Measurements from ENCODE around the gene PUS7L.
"Not testable (repeated sequence)": the region's sequence is repeated elsewhere in the genome, so short reads cannot be mapped to it uniquely, and the experiment has no call there.

Gene PUS7L

GRCh38 chr12:43766291-43766690, 7.7 kb upstream of the PUS7L start:
- Histone ChIP-seq H3K9ac (ENCODE audit: low read length) (no peak overlapping the region), H3K4me3 (ENCODE audit: low read length) (no peak overlapping the region), H3K36me3 (ENCODE audit: control insufficient read depth, insufficient read depth, low read length) (no peaks in the 10 kb centered on the region), H3K4me1 (ENCODE audit: control insufficient read depth, insufficient read depth, low read length) (peaks cover 5% of the 10 kb centered on the region), H3K27me3 (ENCODE audit: control insufficient read depth, insufficient read depth, low read length) (no peaks in the 10 kb centered on the region), H3K9me3 (ENCODE audit: control insufficient read depth, low read length) (no peaks in the 10 kb centered on the region)

- Histone ChIP-seq H3K9ac (ENCODE audit: low read length) (no peak overlapping the region), H3K4me3 (ENCODE audit: low read length) (no peak overlapping the region), H3K36me3 (ENCODE audit: control insufficient read depth, insufficient read depth, low read length) (no peaks in the 10 kb centered on the region), H3K9me3 (ENCODE audit: control insufficient read depth, low read length) (no peaks in the 10 kb centered on the region), H3K4me1 (ENCODE audit: control insufficient read depth, insufficient read depth, low read length) (peaks cover 14% of the 10 kb centered on the region), H3K27me3 (ENCODE audit: control insufficient read depth, insufficient read depth, low read length) (no peaks in the 10 kb centered on the region)
Measured at GRCh38 chr12:43764528-43764927, 5.9 kb upstream of the PUS7L start.

- Histone ChIP-seq H3K4me1 (ENCODE audit: control insufficient read depth, insufficient read depth, low read length) (peaks cover 14% of the 10 kb centered on the region), H3K36me3 (ENCODE audit: control insufficient read depth, insufficient read depth, low read length) (no peaks in the 10 kb centered on the region), H3K4me3 (ENCODE audit: low read length) (no peak overlapping the region), H3K27me3 (ENCODE audit: control insufficient read depth, insufficient read depth, low read length) (no peaks in the 10 kb centered on the region), H3K9me3 (ENCODE audit: control insufficient read depth, low read length) (no peaks in the 10 kb centered on the region), H3K9ac (ENCODE audit: low read length) (no peak overlapping the region)
Measured at GRCh38 chr12:43763769-43764168, 5.2 kb upstream of the PUS7L start.

- no peaks in the 10 kb centered on the region for H3K9me3 ChIP-seq (ENCODE audit: control insufficient read depth, low read length)
Measured at GRCh38 chr12:43762596-43762995, 4.0 kb upstream of the PUS7L start.

GRCh38 chr12:43761500-43761899, 2.9 kb upstream of the PUS7L start:
- Histone ChIP-seq H3K27me3 (ENCODE audit: control insufficient read depth, insufficient read depth, low read length) (no peaks in the 10 kb centered on the region), H3K9ac (ENCODE audit: low read length) (no peak overlapping the region), H3K9me3 (ENCODE audit: control insufficient read depth, low read length) (no peaks in the 10 kb centered on the region), H3K4me1 (ENCODE audit: control insufficient read depth, insufficient read depth, low read length) (peaks cover 14% of the 10 kb centered on the region), H3K36me3 (ENCODE audit: control insufficient read depth, insufficient read depth, low read length) (no peaks in the 10 kb centered on the region), H3K4me3 (ENCODE audit: low read length) (no peak overlapping the region)

More at GRCh38 chr12:43762596-43762995, 4.0 kb upstream of the PUS7L start:
- H3K36me3 ChIP-seq (ENCODE audit: control insufficient read depth, insufficient read depth, low read length), result no peaks in the 10 kb centered on the region
- no peak overlapping the region for H3K4me3 ChIP-seq (ENCODE audit: low read length)
- no peaks in the 10 kb centered on the region for H3K27me3 ChIP-seq (ENCODE audit: control insufficient read depth, insufficient read depth, low read length)
- H3K9ac ChIP-seq (ENCODE audit: low read length), result no peak overlapping the region
- peaks cover 14% of the 10 kb centered on the region for H3K4me1 ChIP-seq (ENCODE audit: control insufficient read depth, insufficient read depth, low read length)

GRCh38 chr12:43760396-43760795, 1.8 kb upstream of the PUS7L start:
- Histone ChIP-seq H3K36me3 (ENCODE audit: control insufficient read depth, insufficient read depth, low read length) (no peaks in the 10 kb centered on the region), H3K4me3 (ENCODE audit: low read length) (peak overlapping the region; percentile 49), H3K9me3 (ENCODE audit: control insufficient read depth, low read length) (no peaks in the 10 kb centered on the region), H3K9ac (ENCODE audit: low read length) (peak overlapping the region; percentile 99), H3K27me3 (ENCODE audit: control insufficient read depth, insufficient read depth, low read length) (no peaks in the 10 kb centered on the region), H3K4me1 (ENCODE audit: control insufficient read depth, insufficient read depth, low read length) (peaks cover 14% of the 10 kb centered on the region)

- H3K4me1 ChIP-seq (ENCODE audit: control insufficient read depth, insufficient read depth, low read length), result peaks cover 14% of the 10 kb centered on the region
- H3K36me3 ChIP-seq (ENCODE audit: control insufficient read depth, insufficient read depth, low read length), result no peaks in the 10 kb centered on the region
- peak overlapping the region; percentile 99 for H3K9ac ChIP-seq (ENCODE audit: low read length)
- H3K9me3 ChIP-seq (ENCODE audit: control insufficient read depth, low read length), result no peaks in the 10 kb centered on the region
- peak overlapping the region; percentile 91 for H3K4me3 ChIP-seq (ENCODE audit: low read length)
- H3K27me3 ChIP-seq (ENCODE audit: control insufficient read depth, insufficient read depth, low read length), result no peaks in the 10 kb centered on the region
Measured at GRCh38 chr12:43758247-43758727, 303 bp downstream of the PUS7L start.

GRCh38 chr12:43754015-43754414, 4.6 kb downstream of the PUS7L start:
- H3K4me1 ChIP-seq (ENCODE audit: control insufficient read depth, insufficient read depth, low read length), result no peaks in the 10 kb centered on the region
- no peak overlapping the region for H3K4me3 ChIP-seq (ENCODE audit: low read length)
- H3K9me3 ChIP-seq (ENCODE audit: control insufficient read depth, low read length), result no peaks in the 10 kb centered on the region
- no peaks in the 10 kb centered on the region for H3K36me3 ChIP-seq (ENCODE audit: control insufficient read depth, insufficient read depth, low read length)
- no peaks in the 10 kb centered on the region for H3K27me3 ChIP-seq (ENCODE audit: control insufficient read depth, insufficient read depth, low read length)
- no peak overlapping the region for H3K9ac ChIP-seq (ENCODE audit: low read length)

- not testable (repeated sequence) for H3K4me1 ChIP-seq (ENCODE audit: control insufficient read depth, insufficient read depth, low read length); H3K9me3 ChIP-seq (ENCODE audit: control insufficient read depth, low read length); H3K4me3 ChIP-seq (ENCODE audit: low read length)
Measured at GRCh38 chr12:43751360-43751759, 7.2 kb downstream of the PUS7L start.

GRCh38 chr12:43750814-43751213, 7.8 kb downstream of the PUS7L start:
- Histone ChIP-seq H3K36me3 (ENCODE audit: control insufficient read depth, insufficient read depth, low read length) (no peaks in the 10 kb centered on the region), H3K9ac (ENCODE audit: low read length) (no peak overlapping the region), H3K27me3 (ENCODE audit: control insufficient read depth, insufficient read depth, low read length) (no peaks in the 10 kb centered on the region), H3K4me3 (ENCODE audit: low read length) (no peak overlapping the region), H3K9me3 (ENCODE audit: control insufficient read depth, low read length) (no peaks in the 10 kb centered on the region), H3K4me1 (ENCODE audit: control insufficient read depth, insufficient read depth, low read length) (no peaks in the 10 kb centered on the region)

More at GRCh38 chr12:43751360-43751759, 7.2 kb downstream of the PUS7L start:
- not testable (repeated sequence) for H3K36me3 ChIP-seq (ENCODE audit: control insufficient read depth, insufficient read depth, low read length); H3K27me3 ChIP-seq (ENCODE audit: control insufficient read depth, insufficient read depth, low read length); H3K9ac ChIP-seq (ENCODE audit: low read length)

GRCh38 chr12:43749016-43749415, 9.6 kb downstream of the PUS7L start:
- Histone ChIP-seq H3K9me3 (ENCODE audit: control insufficient read depth, low read length) (no peaks in the 10 kb centered on the region), H3K27me3 (ENCODE audit: control insufficient read depth, insufficient read depth, low read length) (no peaks in the 10 kb centered on the region), H3K4me1 (ENCODE audit: control insufficient read depth, insufficient read depth, low read length) (no peaks in the 10 kb centered on the region), H3K9ac (ENCODE audit: low read length) (no peak overlapping the region), H3K4me3 (ENCODE audit: low read length) (no peak overlapping the region), H3K36me3 (ENCODE audit: control insufficient read depth, insufficient read depth, low read length) (no peaks in the 10 kb centered on the region)

- Histone ChIP-seq H3K36me3 (ENCODE audit: control insufficient read depth, insufficient read depth, low read length) (no peaks in the 10 kb centered on the region), H3K27me3 (ENCODE audit: control insufficient read depth, insufficient read depth, low read length) (no peaks in the 10 kb centered on the region), H3K9ac (ENCODE audit: low read length) (no peak overlapping the region), H3K4me1 (ENCODE audit: control insufficient read depth, insufficient read depth, low read length) (no peaks in the 10 kb centered on the region), H3K9me3 (ENCODE audit: control insufficient read depth, low read length) (no peaks in the 10 kb centered on the region), H3K4me3 (ENCODE audit: low read length) (no peak overlapping the region)
Measured at GRCh38 chr12:43744826-43745225, 13.8 kb downstream of the PUS7L start.

- Histone ChIP-seq H3K27me3 (ENCODE audit: control insufficient read depth, insufficient read depth, low read length) (no peaks in the 10 kb centered on the region), H3K36me3 (ENCODE audit: control insufficient read depth, insufficient read depth, low read length) (no peaks in the 10 kb centered on the region), H3K4me3 (ENCODE audit: low read length) (no peak overlapping the region), H3K9me3 (ENCODE audit: control insufficient read depth, low read length) (no peaks in the 10 kb centered on the region), H3K9ac (ENCODE audit: low read length) (no peak overlapping the region), H3K4me1 (ENCODE audit: control insufficient read depth, insufficient read depth, low read length) (no peaks in the 10 kb centered on the region)
Measured at GRCh38 chr12:43742106-43742505, 16.5 kb downstream of the PUS7L start.
